ENCODE measurements around the gene BANF2. TPM values are rescaled to one million over a fixed set of nuclear protein-coding genes. Genes with fewer than 3 reads are reported as not detected.

The BANF2 gene
- total and polyA plus RNA-seq, 2 of the 4 experiments (the other 2 are of a cell fraction), result not detected

DNA sequence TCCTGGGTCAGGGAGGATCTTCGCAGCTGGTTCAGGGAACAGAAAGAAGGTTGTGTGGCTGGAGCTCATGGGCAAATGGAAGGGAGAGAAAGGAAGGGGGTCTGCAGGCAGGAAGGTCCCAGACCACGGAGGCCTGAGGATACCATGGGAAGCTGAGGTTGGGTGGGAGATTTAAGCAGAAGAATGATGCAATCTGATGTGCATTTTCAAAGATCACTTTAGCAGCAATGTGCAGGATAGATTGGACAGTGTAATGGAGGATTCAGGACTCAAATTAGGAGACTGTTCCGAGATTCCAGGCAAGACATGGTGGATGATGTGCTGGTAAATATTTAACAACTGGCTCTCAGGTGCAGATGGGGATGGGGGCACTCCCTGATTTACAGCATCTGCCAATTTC lies 12.0 kb upstream of the BANF2 start:
- Histone ChIP-seq H4K20me1 (ENCODE audit: insufficient read depth, low read length) (no peaks in the 10 kb centered on the region), H2BK15ac (ENCODE audit: low read depth, low read length) (no peak overlapping the region), H2AFZ (replicated peaks; ENCODE audit: low read length, poor library complexity) (no peak overlapping the region), H2BK5ac (ENCODE audit: low read depth, low read length, poor library complexity, severe bottlenecking) (no peak overlapping the region), H3K4me1 (ENCODE audit: control insufficient read depth, insufficient read depth, low read length) (peaks cover 2% of the 10 kb centered on the region; the same call in 1 of the 2 replicates), H3K79me1 (ENCODE audit: low read depth in 1 of 2, low read length in 2 of 2) (0 out of 4 replicates have a peak, but pooled peaks cover 0 to 2% of the 10 kb centered on the region in 2 experiments), H3K4me3 (ENCODE audit: insufficient read depth, low read depth, low read length) (no peak overlapping the region), H3K36me3 (ENCODE audit: control insufficient read depth, insufficient read depth, low read length) (no peaks in the 10 kb centered on the region), H4K91ac (ENCODE audit: insufficient read depth, low read depth, low read length) (no peak overlapping the region), H3K4me2 (ENCODE audit: low read depth, low read length) (no peak overlapping the region), H3K56ac (ENCODE audit: extremely low read depth, insufficient read depth, low read length) (no peak overlapping the region), H3K27me3 (ENCODE audit: control insufficient read depth, insufficient read depth, low read length) (peaks cover 4% of the 10 kb centered on the region), H4K5ac (ENCODE audit: low read depth, low read length) (no peak overlapping the region), H3K27ac (ENCODE audit: insufficient read depth, low read length) (no peak overlapping the region), H2AK9ac (replicated peaks; ENCODE audit: low read depth, low read length, poor library complexity) (no peak overlapping the region), H2AK5ac (ENCODE audit: low read depth, low read length) (peak overlapping the region; percentile 12; the same call in 1 of the 2 replicates), H2BK20ac (ENCODE audit: low read depth, low read length) (no peak overlapping the region), H3K9me1 (ENCODE audit: insufficient read depth, low read length) (peaks cover 2% of the 10 kb centered on the region), H3K9me3 (ENCODE audit: control insufficient read depth, insufficient read depth, low read length) (peaks cover 12% of the 10 kb centered on the region), H3K23ac (ENCODE audit: low read depth, low read length) (no peak overlapping the region), H3K14ac (replicated peaks; ENCODE audit: low read depth, low read length) (no peak overlapping the region), H2BK120ac (ENCODE audit: low read depth, low read length) (peak overlapping the region; percentile 35; the same call in 1 of the 2 replicates), H3K4ac (ENCODE audit: low read depth, low read length) (no peak overlapping the region), H3K9ac (ENCODE audit: low read depth, low read length) (no peak overlapping the region), H3K18ac (ENCODE audit: low read depth, low read length) (no peak overlapping the region), H4K8ac (ENCODE audit: low read depth in 2 of 2, low read length in 2 of 2) (no peak overlapping the region)
- no TSS peak for BruUV-seq (replicated peaks)
- ATAC-seq (ENCODE audit: low read depth), result no peak
- POLR2A ChIA-PET (ENCODE audit: unreplicated experiment), result no interaction called here
- intact Hi-C loops (cut with micrococcal nuclease), result no loop called here
- WGBS, 2 experiments (ENCODE audit: extremely low coverage in 2 of 2, insufficient read length in 1 of 2), result 77% methylated on average over 3 of the region's 3 CpGs; no CpG with 5 or more reads in 1 of the 2 experiments
- dilution Hi-C loops (cut with HindIII; ENCODE audit: low sequenced_read_pairs, unreplicated experiment), result no loop called here
- in situ Hi-C loops (cut with MboI; ENCODE audit: low sequenced_read_pairs), result no loop called here
- DNase-seq, result no peak
- CTCF ChIA-PET, result no interaction called here
- TF ChIP-seq RFX5 (IDR thresholded peaks at IDR 0.05; ENCODE audit: low read depth, low read length), result no peak
- peak; percentile 27; the same call in 1 of the 2 replicates for TF ChIP-seq CEBPB (IDR thresholded peaks at IDR 0.05; ENCODE audit: low read depth, low read length)

Measured in IMR-90 (cell line).